Hematopoietic multipotent progenitor cell treated with erythropoietin and hydrocortisone succinate and interleukin-3 and kit ligand, for 8 days (in vitro differentiated cells): Measurements from ENCODE around the gene TRAF2.

Experiments used
- DNase-seq: peaks from one replicate; pipeline ENCODE4 v3.0.0-alpha.2; 2015

Gene TRAF2

GRCh38 chr9:136952876-136953770, 66.8 kb downstream of the TRAF2 start:
- no peak for DNase-seq

GRCh38 chr9:136953771-136954269, 67.5 kb downstream of the TRAF2 start:
- no peak for DNase-seq

- no peak for DNase-seq
These were observed 68.2 kb downstream of the TRAF2 start for GRCh38 chr9:136954270-136955083.

- no peak for DNase-seq
These were observed 69.1 kb downstream of the TRAF2 start for GRCh38 chr9:136955202-136955942.

- DNase-seq: no peak
These were observed 69.6 kb downstream of the TRAF2 start for GRCh38 chr9:136955943-136956335.

- DNase-seq: no peak
These were observed 70.3 kb downstream of the TRAF2 start for GRCh38 chr9:136956604-136957003.

GRCh38 chr9:136957461-136957860, 71.1 kb downstream of the TRAF2 start:
- no peak for DNase-seq

GRCh38 chr9:136957901-136958300, 71.6 kb downstream of the TRAF2 start:
- no peak for DNase-seq

GRCh38 chr9:136958473-136958872, 72.2 kb downstream of the TRAF2 start:
- no peak for DNase-seq

GRCh38 chr9:136958898-136959850, 72.9 kb downstream of the TRAF2 start:
- DNase-seq: no peak

GRCh38 chr9:136960212-136960937, 74.1 kb downstream of the TRAF2 start:
- DNase-seq: no peak

- no peak for DNase-seq
These were observed 74.6 kb downstream of the TRAF2 start for GRCh38 chr9:136960938-136961275.

- no peak for DNase-seq
These were observed 75.2 kb downstream of the TRAF2 start for GRCh38 chr9:136961279-136962065.

- DNase-seq: peak; percentile 31
These were observed 75.8 kb downstream of the TRAF2 start for GRCh38 chr9:136962163-136962562.

- DNase-seq: no peak
These were observed 76.5 kb downstream of the TRAF2 start for GRCh38 chr9:136962701-136963248.

GRCh38 chr9:136963341-136963740, 77.0 kb downstream of the TRAF2 start:
- DNase-seq: no peak

GRCh38 chr9:136963751-136964150, 77.4 kb downstream of the TRAF2 start:
- DNase-seq: no peak

GRCh38 chr9:136964171-136964689, 77.9 kb downstream of the TRAF2 start:
- peak; percentile 45 for DNase-seq

- no peak for DNase-seq
These were observed 78.6 kb downstream of the TRAF2 start for GRCh38 chr9:136964833-136965422.
